HepG2 (cell line): Measurements from ENCODE around the gene ABCC1. TPM values are rescaled to one million over a fixed set of nuclear protein-coding genes. Genes with fewer than 3 reads are reported as not detected.

Experiments used
- ATAC-seq: fragments of 200-7000 bp; cut with Tn5 transposase; 3 replicates; pipeline ENCODE4 v1.9.1; 2020; ENCODE audit warnings: mild to moderate bottlenecking, moderate library complexity
- BruUV-seq: library from RNA; stranded (reverse); fragments of 400-500 nt; replicated peaks from 2 replicates; lab custom pipeline; 2021; lab: Mats Ljungman, UMichigan
- CTCF ChIA-PET: fragments of 300-600 bp; formaldehyde crosslinking; extraction: SDS; loops from one replicate; lab custom pipeline; 2021; ENCODE audit warnings: low total read pairs, inconsistent platforms, low intra/inter-chr PET ratio; lab: Yijun Ruan, JAX
- POLR2A ChIA-PET: fragments of 350-600 bp; sonication (Branson Sonifier 250); formaldehyde crosslinking; loops from one replicate; lab custom pipeline; 2020; ENCODE audit warnings: antibody characterized with exemption, inconsistent platforms; lab: Yijun Ruan, JAX
- DNase-seq: peaks from one replicate; pipeline ENCODE4 v3.0.0-alpha.2; 2015; ENCODE audit warnings: low spot score
- FAIRE-seq: peaks from 3 replicates; lab custom pipeline; 2011; peaks lifted over from hg19 to GRCh38; lab: Jason Lieb, UNC
- H2AFZ ChIP-seq: one replicate; pipeline ENCODE4 v1.6.1; 2011; ENCODE audit warnings: low read length, inconsistent platforms
- H3K27ac ChIP-seq: fragments of 300-600 bp; 3 replicates; pipeline ENCODE4 v1.8.0; 2011; ENCODE audit warnings: mixed run types, mild to moderate bottlenecking, mixed read lengths, low read length, inconsistent platforms; ENCODE audit not compliant: insufficient read depth; ENCODE audit errors: extremely low read length
- H3K27me3 ChIP-seq, 2 experiments: fragments of 200-600 bp in 1 of 2; 2 replicates in 1 of 2; 3 replicates in 1 of 2; pipeline versions ENCODE4 v1.6.0 to v1.8.0; 2011; ENCODE audit warnings: low read length in 2 of 2, mild to moderate bottlenecking in 2 of 2, moderate library complexity in 2 of 2, inconsistent platforms in 1 of 2; ENCODE audit not compliant: insufficient read depth in 2 of 2, control insufficient read depth in 1 of 2
- H3K36me3 ChIP-seq, 2 experiments: fragments of 200-600 bp in 1 of 2; replicated peaks in 1 of 2; 2 replicates in 1 of 2; 3 replicates in 1 of 2; pipeline versions ENCODE4 v1.5.1 to v1.8.0; 2011; ENCODE audit warnings: low read length in 2 of 2, inconsistent platforms in 1 of 2; ENCODE audit not compliant: insufficient read depth in 2 of 2, control insufficient read depth in 1 of 2
- H3K4me1 ChIP-seq: 2 replicates; pipeline ENCODE4 v1.5.1; 2012; ENCODE audit warnings: low read length, inconsistent platforms; ENCODE audit not compliant: insufficient read depth
- H3K4me2 ChIP-seq: 2 replicates; pipeline ENCODE4 v1.6.0; 2011; ENCODE audit warnings: low read depth, low read length, inconsistent platforms
- H3K4me3 ChIP-seq, 3 experiments: fragments of 200-600 bp in 1 of 3; sonication (generic), shearing (Covaris generic) in 1 of 3; replicated peaks in 1 of 3; 2 replicates each; pipeline ENCODE4 v1.5.1; 2011 to 2016; ENCODE audit warnings: low read length in 3 of 3, inconsistent platforms in 2 of 3, low read depth in 2 of 3, mild to moderate bottlenecking in 2 of 3, control low read depth in 1 of 3, mixed read lengths in 1 of 3; ENCODE audit not compliant: insufficient read depth in 1 of 3
- H3K79me2 ChIP-seq: one replicate; pipeline ENCODE4 v1.6.1; 2011; ENCODE audit warnings: low read length, inconsistent platforms; ENCODE audit not compliant: insufficient read depth
- H3K9ac ChIP-seq: 2 replicates; pipeline ENCODE4 v1.6.0; 2011; ENCODE audit warnings: mild to moderate bottlenecking, low read depth, low read length, inconsistent platforms; ENCODE audit not compliant: insufficient read depth
- H3K9me3 ChIP-seq: 2 replicates; pipeline ENCODE4 v1.5.1; 2012; ENCODE audit warnings: mild to moderate bottlenecking, low read length
- H4K20me1 ChIP-seq: 2 replicates; pipeline ENCODE4 v1.6.0; 2011; ENCODE audit warnings: inconsistent platforms, mild to moderate bottlenecking, low read length, moderate library complexity; ENCODE audit not compliant: insufficient read depth
- AKAP8 ChIP-seq: sonication (generic); formaldehyde crosslinking; IDR thresholded peaks from 2 replicates; pipeline ENCODE4 v1.5.1; 2020; ENCODE audit warnings: mild to moderate bottlenecking, missing genetic modification reagents
- ISX ChIP-seq: sonication (generic); formaldehyde crosslinking; conservative IDR thresholded peaks from 2 replicates; pipeline ENCODE4 v1.5.0; 2020; ENCODE audit warnings: missing genetic modification reagents
- KLF13 ChIP-seq: sonication (generic); formaldehyde crosslinking; IDR thresholded peaks from 2 replicates; pipeline ENCODE4 v1.4.0; 2020; ENCODE audit warnings: mild to moderate bottlenecking, missing genetic modification reagents
- KLF16 ChIP-seq, 2 experiments: sonication (generic) in 1 of 2; formaldehyde crosslinking in 1 of 2; IDR thresholded peaks; 2 replicates each; pipeline versions ENCODE4 v1.6.1 to v1.8.0; 2016 to 2023; ENCODE audit warnings: missing genetic modification reagents in 2 of 2, missing compliant biosample characterization in 1 of 2
- MAFK ChIP-seq, 2 experiments: IDR thresholded peaks in 1 of 2; conservative IDR thresholded peaks in 1 of 2; 2 replicates each; pipeline ENCODE4 v1.6.1; 2011; ENCODE audit warnings: improper control_type of control experiment in 2 of 2, low read length in 2 of 2
- PHF20 ChIP-seq: sonication (generic); formaldehyde crosslinking; IDR thresholded peaks from 2 replicates; pipeline ENCODE4 v1.5.0; 2020; ENCODE audit warnings: mild to moderate bottlenecking, missing genetic modification reagents
- RORA ChIP-seq: sonication (generic); formaldehyde crosslinking; IDR thresholded peaks from 2 replicates; pipeline ENCODE4 v1.5.0; 2020; ENCODE audit warnings: mild to moderate bottlenecking, missing genetic modification reagents, moderate library complexity
- SETDB1 ChIP-seq: sonication (generic); formaldehyde crosslinking; IDR thresholded peaks from 2 replicates; pipeline ENCODE4 v1.5.1; 2020; ENCODE audit warnings: missing genetic modification reagents, mild to moderate bottlenecking, borderline replicate concordance
- ZBTB38 ChIP-seq: sonication (generic); formaldehyde crosslinking; IDR thresholded peaks from 2 replicates; pipeline ENCODE4 v1.5.1; 2020; ENCODE audit warnings: mild to moderate bottlenecking, missing genetic modification reagents
- ZNF496 ChIP-seq: sonication (generic); formaldehyde crosslinking; IDR thresholded peaks from 2 replicates; pipeline ENCODE4 v1.8.1; 2023; ENCODE audit warnings: mild to moderate bottlenecking, moderate library complexity, missing genetic modification reagents; ENCODE audit not compliant: insufficient replicate concordance
- ZNF607 ChIP-seq: sonication (generic); formaldehyde crosslinking; IDR thresholded peaks from 2 replicates; pipeline ENCODE4 v1.5.1; 2020; ENCODE audit warnings: missing genetic modification reagents, mild to moderate bottlenecking, borderline replicate concordance
- ZNF619 ChIP-seq: sonication (generic); formaldehyde crosslinking; IDR thresholded peaks from 2 replicates; pipeline ENCODE4 v1.4.0; 2020; ENCODE audit warnings: mild to moderate bottlenecking, missing genetic modification reagents
- ZNF720 ChIP-seq: sonication (generic); formaldehyde crosslinking; IDR thresholded peaks from 2 replicates; pipeline ENCODE4 v1.4.0; 2020; ENCODE audit warnings: missing genetic modification reagents
- ZNF777 ChIP-seq: sonication (generic); formaldehyde crosslinking; IDR thresholded peaks from 2 replicates; pipeline ENCODE4 v1.4.0; 2020; ENCODE audit warnings: missing genetic modification reagents
- ZNF839 ChIP-seq: sonication (generic); formaldehyde crosslinking; IDR thresholded peaks from 2 replicates; pipeline ENCODE4 v1.4.0; 2020; ENCODE audit warnings: missing genetic modification reagents, mild to moderate bottlenecking, borderline replicate concordance
- WGBS: methylation state at CpG from one replicate; pipeline ENCODE4 v1.1.6; 2017; ENCODE audit warnings: low lambda C conversion rate; 5-methylcytosine and 5-hydroxymethylcytosine counted together
- in situ Hi-C: cut with HindIII; loops from 2 replicates; pipeline ENCODE4 v1.10.0; 2017; ENCODE audit warnings: low pct_unique_long_range_greater_than_20kb; ENCODE audit not compliant: extremely low pct_ligation_motif_present
- intact Hi-C: fragments of 100-400 bp; cut with micrococcal nuclease; formaldehyde crosslinking; loops from one replicate; pipeline ENCODE4 v1.10.0; 2022; ENCODE audit not compliant: unreplicated experiment
- polyA plus RNA-seq, 8 experiments: library from polyadenylated mRNA; depleted of rRNA in 3 of 8; stranded (reverse) in 7 of 8; unstranded in 1 of 8; fragments of >200 nt; fragmentation: Illumina TruSeq in 4 of 8; extraction: Trizol in 4 of 8; gene quantifications; 2 replicates each; pipeline versions ENCODE4 v1.2.1 to v1.2.3, GENCODE V29; 2011 to 2016; ENCODE audit warnings: low read depth in 4 of 8, missing spikeins in 1 of 8, mixed read lengths in 1 of 8; ENCODE audit not compliant: insufficient read depth in 1 of 8
- total RNA-seq, 5 experiments: library from RNA; depleted of rRNA; stranded (reverse); fragments of >200 nt; fragmentation: Illumina TruSeq; extraction: Trizol; gene quantifications; 2 replicates each; pipeline ENCODE4 v1.2.3, GENCODE V29; 2016; ENCODE audit warnings: low read depth in 1 of 5
- TF ChIP-seq, protein P1 (sequence below): sonication (generic); formaldehyde crosslinking; IDR thresholded peaks from 2 replicates; pipeline ENCODE4 v1.4.0; 2020; ENCODE audit warnings: missing genetic modification reagents, borderline replicate concordance

Gene ABCC1
- total and polyA plus RNA-seq, 2 of the 13 experiments (the other 11 are each of a cell fraction or from before 2014, with no cell fraction given) = 13.0 to 30.6 TPM

DNA sequence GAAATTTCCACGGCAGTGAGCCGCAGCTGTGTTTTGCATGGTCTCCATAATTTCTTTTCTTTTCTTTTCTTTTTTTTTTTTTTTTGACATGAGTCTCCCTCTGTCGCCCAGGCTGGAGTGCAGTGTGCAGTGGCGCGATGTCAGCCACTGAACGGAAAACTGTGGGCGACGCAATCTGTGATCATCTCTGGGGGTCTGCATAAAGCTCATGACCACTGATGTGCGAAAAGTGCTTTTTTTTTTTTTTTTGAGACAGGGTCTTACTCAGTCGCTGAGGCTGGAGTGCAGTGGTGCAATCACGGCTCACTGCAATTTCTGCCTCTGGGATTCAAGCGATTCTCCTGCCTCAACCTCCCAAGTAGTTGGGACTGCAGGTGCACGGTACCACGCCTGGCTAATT, 156.2 kb downstream of the ABCC1 start:
- Histone ChIP-seq H3K36me3 (peaks cover 34 to 62% of the 10 kb centered on the region in 2 experiments), H3K27ac (no peak overlapping the region), H3K79me2 (no peaks in the 10 kb centered on the region), H3K4me3 (no peak overlapping the region), H3K4me2 (no peak overlapping the region), H4K20me1 (no peaks in the 10 kb centered on the region), H2AFZ (no peak overlapping the region), H3K9ac (no peak overlapping the region), H3K27me3 (no peaks in the 10 kb centered on the region), H3K9me3 (no peaks in the 10 kb centered on the region), H3K4me1 (no peaks in the 10 kb centered on the region)
- CTCF ChIA-PET = no interaction called here
- TF ChIP-seq ZNF839 (no peak), PHF20 (CRISPR knock-in tag) (no peak), ZNF777 (CRISPR knock-in tag) (no peak), ZNF496 (CRISPR knock-in tag) (no peak), ZNF619 (no peak), KLF13 (CRISPR knock-in tag) (no peak), ZNF607 (no peak), ZNF720 (no peak), AKAP8 (no peak), MAFK (conservative IDR thresholded peaks at IDR 0.05 in 1 of 2, IDR thresholded peaks at IDR 0.05 in 1 of 2; ENCODE audit: low read length in 2 of 2) (no peak), ZBTB38 (CRISPR knock-in tag) (no peak), ISX (CRISPR knock-in tag) (no peak), RORA (CRISPR knock-in tag) (no peak), SETDB1 (CRISPR knock-in tag) (no peak), KLF16 (CRISPR knock-in tag; IDR thresholded peaks at IDR 0.05) (no peak)
- TF ChIP-seq, protein P1, sequence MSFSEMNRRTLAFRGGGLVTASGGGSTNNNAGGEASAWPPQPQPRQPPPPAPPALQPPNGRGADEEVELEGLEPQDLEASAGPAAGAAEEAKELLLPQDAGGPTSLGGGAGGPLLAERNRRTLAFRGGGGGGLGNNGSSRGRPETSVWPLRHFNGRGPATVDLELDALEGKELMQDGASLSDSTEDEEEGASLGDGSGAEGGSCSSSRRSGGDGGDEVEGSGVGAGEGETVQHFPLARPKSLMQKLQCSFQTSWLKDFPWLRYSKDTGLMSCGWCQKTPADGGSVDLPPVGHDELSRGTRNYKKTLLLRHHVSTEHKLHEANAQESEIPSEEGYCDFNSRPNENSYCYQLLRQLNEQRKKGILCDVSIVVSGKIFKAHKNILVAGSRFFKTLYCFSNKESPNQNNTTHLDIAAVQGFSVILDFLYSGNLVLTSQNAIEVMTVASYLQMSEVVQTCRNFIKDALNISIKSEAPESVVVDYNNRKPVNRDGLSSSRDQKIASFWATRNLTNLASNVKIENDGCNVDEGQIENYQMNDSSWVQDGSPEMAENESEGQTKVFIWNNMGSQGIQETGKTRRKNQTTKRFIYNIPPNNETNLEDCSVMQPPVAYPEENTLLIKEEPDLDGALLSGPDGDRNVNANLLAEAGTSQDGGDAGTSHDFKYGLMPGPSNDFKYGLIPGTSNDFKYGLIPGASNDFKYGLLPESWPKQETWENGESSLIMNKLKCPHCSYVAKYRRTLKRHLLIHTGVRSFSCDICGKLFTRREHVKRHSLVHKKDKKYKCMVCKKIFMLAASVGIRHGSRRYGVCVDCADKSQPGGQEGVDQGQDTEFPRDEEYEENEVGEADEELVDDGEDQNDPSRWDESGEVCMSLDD (CRISPR knock-in tag) = no peak
- intact Hi-C loops = no loop called here
- 85% methylated on average over 14 of the region's 14 CpGs for WGBS
- POLR2A ChIA-PET = no interaction called here
- no peak for DNase-seq
- no peak for ATAC-seq
- in situ Hi-C loops = no loop called here
- no TSS peak for BruUV-seq
- no peak for FAIRE-seq
